Measurements from ENCODE around the gene XIRP2. TPM values are rescaled to one million over a fixed set of nuclear protein-coding genes. Genes with fewer than 3 reads are reported as not detected.

The XIRP2 gene
- total RNA-seq, 4 donors from 2014 or later: not detected

GRCh38 chr2:166996465-166996864 lies 108.2 kb downstream of the XIRP2 start:
- no peak for TF ChIP-seq POLR2A (IDR thresholded peaks at IDR 0.05)
- TF ChIP-seq EP300 (IDR thresholded peaks at IDR 0.05): no peak
- TF ChIP-seq POLR2AphosphoS5 (IDR thresholded peaks at IDR 0.05): no peak
- no peak for TF ChIP-seq CTCF (IDR thresholded peaks at IDR 0.05)
- H3K4me3 ChIP-seq: no peak overlapping the region
- WGBS: 92% methylated on average over 5 of the region's 5 CpGs

GRCh38 chr2:167001165-167001564 lies 112.9 kb downstream of the XIRP2 start:
- no peak overlapping the region for H3K27ac ChIP-seq
- TF ChIP-seq POLR2A (IDR thresholded peaks at IDR 0.05) (no peak), CTCF (IDR thresholded peaks at IDR 0.05) (no peak), EP300 (IDR thresholded peaks at IDR 0.05) (no peak), POLR2AphosphoS5 (IDR thresholded peaks at IDR 0.05) (no peak)
- H3K36me3 ChIP-seq: no peaks in the 10 kb centered on the region
- no peaks in the 10 kb centered on the region for H3K4me1 ChIP-seq
- H3K9me3 ChIP-seq: no peaks in the 10 kb centered on the region
- no peak for DNase-seq (ENCODE audit: low spot score in 2 of 2)
- 91% methylated on average over 4 of the region's 4 CpGs for WGBS
- H3K27me3 ChIP-seq: no peaks in the 10 kb centered on the region
- no peak overlapping the region for H3K4me3 ChIP-seq

More at GRCh38 chr2:166996465-166996864, 108.2 kb downstream of the XIRP2 start:
- no peaks in the 10 kb centered on the region for H3K36me3 ChIP-seq
- H3K27me3 ChIP-seq: no peaks in the 10 kb centered on the region
- DNase-seq (ENCODE audit: low spot score in 2 of 2): no peak
- H3K27ac ChIP-seq: no peak overlapping the region
- H3K4me1 ChIP-seq: no peaks in the 10 kb centered on the region
- no peaks in the 10 kb centered on the region for H3K9me3 ChIP-seq

- Histone ChIP-seq H3K4me1 (no peaks in the 10 kb centered on the region), H3K27ac (no peak overlapping the region), H3K4me3 (no peak overlapping the region), H3K27me3 (no peaks in the 10 kb centered on the region), H3K9me3 (no peaks in the 10 kb centered on the region), H3K36me3 (no peaks in the 10 kb centered on the region)
- TF ChIP-seq POLR2A (IDR thresholded peaks at IDR 0.05) (no peak), CTCF (IDR thresholded peaks at IDR 0.05) (no peak), POLR2AphosphoS5 (IDR thresholded peaks at IDR 0.05) (no peak), EP300 (IDR thresholded peaks at IDR 0.05) (no peak)
- no peak for DNase-seq (ENCODE audit: low spot score in 2 of 2)
These were observed 116.8 kb downstream of the XIRP2 start for GRCh38 chr2:167005096-167005495.

GRCh38 chr2:167013227-167013626 lies 124.9 kb downstream of the XIRP2 start:
- WGBS: 91% methylated on average over 1 of the region's 1 CpG
- H3K4me1 ChIP-seq: no peaks in the 10 kb centered on the region
- no peak for TF ChIP-seq EP300 (IDR thresholded peaks at IDR 0.05)
- TF ChIP-seq POLR2AphosphoS5 (IDR thresholded peaks at IDR 0.05): no peak
- TF ChIP-seq CTCF (IDR thresholded peaks at IDR 0.05): no peak
- no peak for TF ChIP-seq POLR2A (IDR thresholded peaks at IDR 0.05)
- no peak overlapping the region for H3K4me3 ChIP-seq
- no peak overlapping the region for H3K27ac ChIP-seq
- H3K9me3 ChIP-seq: no peaks in the 10 kb centered on the region
- DNase-seq (ENCODE audit: low spot score in 2 of 2): no peak
- no peaks in the 10 kb centered on the region for H3K36me3 ChIP-seq
- no peaks in the 10 kb centered on the region for H3K27me3 ChIP-seq

GRCh38 chr2:167015806-167016205 lies 127.5 kb downstream of the XIRP2 start:
- no peaks in the 10 kb centered on the region for H3K4me1 ChIP-seq
- H3K27me3 ChIP-seq: no peaks in the 10 kb centered on the region
- DNase-seq (ENCODE audit: low spot score in 2 of 2): no peak
- H3K27ac ChIP-seq: no peak overlapping the region
- 92% methylated on average over 3 of the region's 3 CpGs for WGBS
- no peak overlapping the region for H3K4me3 ChIP-seq
- TF ChIP-seq POLR2A (IDR thresholded peaks at IDR 0.05): no peak
- no peak for TF ChIP-seq EP300 (IDR thresholded peaks at IDR 0.05)
- TF ChIP-seq CTCF (IDR thresholded peaks at IDR 0.05): no peak
- TF ChIP-seq POLR2AphosphoS5 (IDR thresholded peaks at IDR 0.05): no peak
- no peaks in the 10 kb centered on the region for H3K9me3 ChIP-seq
- H3K36me3 ChIP-seq: no peaks in the 10 kb centered on the region
